Epithelial cell of esophagus (primary cell): Measurements from ENCODE around the gene RPS6KA2.
A peak's percentile ranks its signal among the peaks of the same experiment; 100 is the strongest.
"Not testable (repeated sequence)": the region's sequence is repeated elsewhere in the genome, so short reads cannot be mapped to it uniquely, and the experiment has no call there.

Source experiments
- DNase-seq: peaks from one replicate; pipeline ENCODE4 v3.0.0; 2010; ENCODE audit warnings: low read depth
- H3K4me3 ChIP-seq: 2 replicates; pipeline ENCODE4 v1.5.1; 2011; ENCODE audit warnings: mild to moderate bottlenecking, low read length, control low read depth
- CTCF ChIP-seq: IDR thresholded peaks from 2 replicates; pipeline ENCODE4 v1.5.1; 2011; ENCODE audit warnings: low read depth, mild to moderate bottlenecking, low read length, control low read depth, inconsistent platforms; ENCODE audit not compliant: insufficient read depth; ENCODE audit errors: missing control alignments

RPS6KA2 gene

GRCh38 chr6:166587631-166588413 lies 39.2 kb downstream of the RPS6KA2 start:
- no peak overlapping the region for H3K4me3 ChIP-seq
- DNase-seq = no peak
- no peak for TF ChIP-seq CTCF

- TF ChIP-seq CTCF = no peak
- no peak within 1 kb of the TSS for H3K4me3 ChIP-seq
- peak; percentile 56 for DNase-seq
These were observed 40.5 kb downstream of the RPS6KA2 start, which contains the start of gene RAMACL for GRCh38 chr6:166586424-166587156. RAMACL (minus strand) TSS chr6:166586678; CDS start chr6:166586477, 201 bp downstream.

GRCh38 chr6:166584853-166585429 lies 42.1 kb downstream of the RPS6KA2 start:
- no peak for DNase-seq
- no peak for TF ChIP-seq CTCF
- no peak overlapping the region for H3K4me3 ChIP-seq

DNA sequence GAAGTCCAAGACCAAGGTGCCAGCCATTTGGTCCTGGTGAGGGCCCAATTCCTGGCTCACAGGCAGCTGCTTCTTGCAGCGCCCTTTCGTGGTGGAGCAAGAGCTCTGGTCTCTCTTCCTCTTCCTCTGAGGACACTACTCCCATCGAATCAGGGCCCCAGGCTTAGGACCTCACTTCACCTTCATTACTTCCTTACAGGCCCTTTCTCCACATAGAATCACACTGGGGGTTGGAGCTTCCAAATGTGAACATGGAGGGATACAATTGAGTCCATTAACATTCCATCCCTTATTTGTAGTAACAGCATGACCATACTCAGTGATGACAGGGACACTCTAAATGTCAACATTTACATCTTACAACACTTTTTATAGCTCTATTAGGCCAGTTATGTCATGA lies 42.9 kb downstream of the RPS6KA2 start:
- no peak overlapping the region for H3K4me3 ChIP-seq
- no peak for TF ChIP-seq CTCF
- no peak for DNase-seq

- no peak overlapping the region for H3K4me3 ChIP-seq
- DNase-seq = no peak
- TF ChIP-seq CTCF = no peak
These were observed 43.7 kb downstream of the RPS6KA2 start for GRCh38 chr6:166583230-166583965.

DNA sequence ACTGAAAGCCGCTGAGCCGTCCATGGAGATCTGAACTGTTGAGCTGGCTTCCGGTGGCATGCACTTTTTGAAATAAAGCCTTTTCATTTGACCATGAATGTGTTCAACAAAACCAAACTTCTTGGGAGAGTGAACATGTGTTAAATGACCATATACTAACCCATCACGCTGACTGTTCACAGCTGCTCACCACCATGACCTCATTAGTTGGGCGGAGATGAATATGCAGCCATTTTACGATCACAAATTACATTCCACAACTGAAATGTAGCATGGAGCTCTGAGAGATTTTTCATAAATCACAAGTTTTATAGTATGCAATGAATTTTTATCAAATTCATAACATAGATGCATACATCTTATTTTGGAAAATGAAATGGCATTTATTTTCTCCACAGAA lies 44.8 kb downstream of the RPS6KA2 start:
- no peak overlapping the region for H3K4me3 ChIP-seq
- no peak for TF ChIP-seq CTCF
- DNase-seq = no peak

GRCh38 chr6:166581801-166582200 lies 45.2 kb downstream of the RPS6KA2 start:
- not testable (repeated sequence) for DNase-seq, H3K4me3 ChIP-seq
